CD4-positive, alpha-beta T cell treated with Interleukin-10 for 1 hour (primary cell): Measurements from ENCODE around the gene LONP2.
"Not testable (repeated sequence)": the region's sequence is repeated elsewhere in the genome, so short reads cannot be mapped to it uniquely, and the experiment has no call there.

ENCODE experiments used
- DNase-seq: peaks from one replicate; pipeline ENCODE4 v3.0.0-alpha.2; 2020

The LONP2 gene

DNA sequence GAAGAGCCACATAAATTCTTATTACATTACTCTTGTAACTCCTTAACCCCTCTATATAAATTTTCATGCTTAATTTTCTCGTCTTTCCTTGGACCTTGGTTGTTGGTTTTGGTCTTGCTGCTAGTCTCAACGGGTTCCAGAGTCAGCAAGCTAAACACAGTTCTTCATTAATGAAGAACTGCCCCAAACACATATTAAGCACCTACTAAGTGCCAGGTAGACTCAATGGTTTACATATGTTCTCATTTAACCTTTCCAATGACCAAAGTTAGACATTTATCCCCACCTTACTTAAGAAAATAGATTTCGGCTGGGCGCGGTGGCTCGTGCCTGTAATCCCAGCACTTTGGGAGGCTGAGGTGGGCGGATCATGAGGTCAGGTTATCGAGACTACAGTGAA is 126.1 kb downstream of the LONP2 start:
- DNase-seq = no peak

GRCh38 chr16:48370668-48371392 is 126.7 kb downstream of the LONP2 start:
- DNase-seq = not testable (repeated sequence)

DNA sequence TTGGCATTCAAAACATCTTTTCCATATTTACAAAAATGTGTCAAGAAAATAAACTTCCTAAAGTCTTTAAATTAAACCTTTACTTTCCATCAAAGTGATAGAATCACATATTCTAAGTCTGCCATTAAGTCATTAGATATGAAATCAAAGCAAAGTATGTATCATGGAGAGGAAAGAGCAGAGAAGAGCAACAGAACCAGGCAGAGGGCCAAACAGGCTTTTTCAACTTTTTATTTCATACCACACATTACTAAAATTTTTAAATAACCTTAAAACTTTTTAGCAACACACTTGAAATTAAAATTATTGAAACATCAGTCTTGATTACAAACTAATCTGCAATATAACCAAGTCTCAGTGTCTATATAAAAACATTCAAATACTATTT is 127.3 kb downstream of the LONP2 start:
- DNase-seq = no peak

- DNase-seq = no peak
Observed at GRCh38 chr16:48372744-48373143, 128.6 kb downstream of the LONP2 start.

- no peak for DNase-seq
Observed at GRCh38 chr16:48373258-48374029, 129.3 kb downstream of the LONP2 start.

DNA sequence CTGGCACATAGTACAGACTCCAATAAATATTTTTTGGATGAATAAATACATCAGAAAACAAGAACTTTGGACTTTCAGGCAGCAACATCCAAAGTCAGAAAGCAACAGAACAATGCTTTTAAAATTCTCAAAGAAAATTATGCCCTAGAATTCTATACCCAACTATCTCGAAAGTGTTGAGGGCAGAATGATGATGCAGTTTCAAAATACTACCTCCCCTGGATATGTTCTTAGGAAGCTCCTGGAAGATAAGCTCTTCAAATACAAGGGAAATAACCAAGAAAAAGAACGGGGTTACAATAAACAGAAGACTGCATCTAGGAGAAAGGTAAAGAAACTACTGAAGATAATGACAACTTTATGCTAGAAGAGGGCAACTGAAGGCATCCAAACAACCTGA is 130.2 kb downstream of the LONP2 start:
- DNase-seq = no peak

- DNase-seq = not testable (repeated sequence)
Observed at GRCh38 chr16:48377301-48377700, 133.2 kb downstream of the LONP2 start.

- DNase-seq = no peak
Observed at GRCh38 chr16:48378276-48378675, 134.2 kb downstream of the LONP2 start.

DNA sequence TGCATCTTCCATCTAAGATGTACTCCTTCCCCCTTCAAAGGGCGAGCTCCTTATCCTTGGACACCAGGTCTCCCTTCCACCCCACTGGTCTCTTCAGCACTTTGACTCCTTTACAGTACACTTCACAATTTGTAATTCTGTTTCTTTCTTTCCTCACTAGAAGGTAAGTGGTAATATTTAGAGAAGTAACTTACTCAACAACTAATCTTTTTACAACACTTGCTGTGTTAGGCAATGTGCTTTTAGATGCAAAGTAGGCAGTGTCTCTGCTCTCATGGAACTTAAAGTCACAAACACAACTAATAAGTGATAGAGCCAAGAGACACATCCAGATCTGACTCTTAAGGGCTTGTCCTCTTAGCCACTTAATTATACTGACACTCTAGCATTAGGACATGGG is 134.7 kb downstream of the LONP2 start:
- no peak for DNase-seq

- no peak for DNase-seq
Observed at GRCh38 chr16:48381201-48381600, 137.1 kb downstream of the LONP2 start.

GRCh38 chr16:48382131-48382530 is 138.0 kb downstream of the LONP2 start:
- no peak for DNase-seq

DNA sequence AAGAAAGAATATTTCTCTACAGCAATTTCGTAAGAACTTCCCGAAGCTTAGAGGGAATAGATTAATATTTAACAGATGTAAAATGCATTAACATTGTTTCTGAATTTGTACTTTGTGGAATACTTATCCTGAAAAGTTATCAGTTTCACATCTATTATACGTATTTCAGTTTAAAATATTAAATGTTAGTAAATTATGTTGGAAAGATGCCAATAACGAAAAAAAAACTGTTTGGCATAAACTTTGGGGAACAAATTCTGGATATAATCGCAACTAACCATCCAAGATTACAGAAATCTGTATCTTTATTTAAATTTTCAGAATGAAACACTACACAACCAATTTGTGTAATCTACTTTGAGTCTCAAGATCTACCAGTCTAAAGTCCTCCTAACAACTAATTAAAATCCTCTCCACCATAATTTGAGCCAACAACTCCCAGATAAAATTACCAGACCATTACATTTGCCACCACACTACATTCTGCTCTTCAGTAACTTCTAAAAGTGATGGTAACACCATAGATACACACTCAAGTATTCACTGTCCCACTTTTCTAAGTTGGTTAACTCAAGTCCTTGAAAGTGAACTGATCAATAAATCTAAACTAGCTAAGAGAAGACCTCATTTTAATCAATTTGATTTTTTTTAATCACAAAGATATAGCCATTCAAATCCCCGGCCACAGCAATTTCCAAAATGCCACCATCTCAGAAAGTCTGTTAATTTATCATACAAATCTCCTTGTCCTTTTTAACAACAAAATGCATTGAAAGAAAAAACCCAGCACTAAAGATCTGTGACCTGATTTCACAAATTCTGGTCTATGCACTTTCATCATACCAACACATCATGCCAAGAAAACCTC is 139.1 kb downstream of the LONP2 start:
- DNase-seq = no peak

- peak; percentile 6 for DNase-seq
Observed at GRCh38 chr16:48383877-48384519, 139.9 kb downstream of the LONP2 start.

DNA sequence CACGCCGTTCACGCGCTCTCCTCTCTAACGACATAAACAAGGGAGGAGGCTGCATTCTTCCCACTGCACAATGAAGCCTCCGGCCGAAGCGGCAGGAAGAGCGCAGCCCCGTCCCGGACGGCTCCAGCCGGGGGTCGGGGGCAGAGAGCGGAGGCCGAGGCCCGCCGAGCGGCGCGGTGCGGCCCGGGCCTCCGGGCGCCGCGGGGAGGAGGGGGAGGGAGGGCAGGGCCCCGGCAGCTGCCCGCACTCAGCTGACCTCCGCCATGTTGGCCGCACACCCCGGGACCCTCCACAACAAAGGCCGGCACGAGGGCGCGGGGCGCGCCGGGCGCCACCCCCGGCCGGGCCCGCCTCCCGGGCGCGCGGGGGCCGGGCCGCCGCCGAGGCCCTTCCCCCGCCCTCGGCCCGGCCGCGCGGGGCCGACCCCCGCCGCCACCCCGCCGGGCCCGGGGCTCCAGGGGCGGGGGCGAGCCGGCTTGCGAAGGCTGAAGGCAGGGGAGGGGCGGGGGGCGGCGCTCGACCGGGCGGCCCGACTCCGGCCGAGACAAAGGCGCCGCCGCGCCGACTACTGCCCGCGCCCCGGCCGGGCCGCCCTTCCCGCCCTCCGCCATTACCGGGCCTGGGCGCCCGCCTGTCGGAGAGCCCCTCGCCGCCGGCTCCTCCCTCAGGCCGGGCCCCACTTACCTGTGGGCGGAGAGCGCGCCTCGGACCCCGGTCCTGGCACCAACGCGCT is 140.6 kb downstream of the LONP2 start:
- DNase-seq = peak; percentile 51

DNA sequence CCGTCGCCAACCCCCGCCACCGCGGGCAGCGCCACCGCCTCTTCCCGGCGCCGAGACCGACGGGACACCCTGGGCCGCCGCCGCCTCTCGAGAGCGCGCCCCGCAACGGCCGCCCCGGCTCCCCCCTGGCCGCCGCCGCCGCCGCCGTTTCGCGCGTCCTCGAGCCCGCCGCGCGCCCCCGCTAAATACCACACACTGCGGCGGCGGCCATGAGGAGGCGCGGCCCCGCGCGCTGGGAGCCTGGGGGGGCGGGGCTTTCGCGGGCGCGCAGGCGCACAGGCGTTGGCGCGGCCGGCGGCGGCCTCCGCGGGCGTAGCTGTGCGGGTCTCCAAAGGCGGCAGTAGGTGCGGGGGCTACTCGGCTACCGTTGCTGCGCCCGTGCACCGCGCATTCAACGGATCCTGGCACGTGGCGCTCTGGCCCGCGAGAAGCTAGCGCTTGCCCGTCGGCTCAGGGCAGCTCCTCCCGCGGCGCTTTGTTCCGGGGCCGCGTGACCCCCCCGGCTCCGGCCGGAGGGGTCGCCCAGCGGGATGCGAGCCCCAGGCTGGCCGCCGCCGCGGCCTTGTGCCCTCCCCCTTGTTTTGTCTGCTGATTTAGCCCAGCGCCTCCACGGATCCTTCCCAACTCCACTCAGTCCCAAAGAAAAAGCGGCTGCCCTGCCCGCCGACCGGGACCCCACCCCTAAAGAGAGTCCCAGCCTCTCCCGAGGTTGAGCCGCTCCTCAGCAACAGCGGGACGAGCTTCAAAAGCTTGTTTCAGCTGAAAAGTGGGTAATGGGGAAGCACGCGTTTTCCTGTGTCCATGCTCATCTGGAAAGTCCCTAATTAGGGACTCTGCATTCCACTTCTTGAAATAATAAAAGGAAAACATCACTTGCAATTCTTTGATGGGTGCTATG is 141.4 kb downstream of the LONP2 start, which contains the start of gene SIAH1:
SIAH1 (minus strand) TSS at position 161 of the 898 bp plus-strand sequence. CDS start 22,985 bp downstream, outside the sequence.
- DNase-seq = peak; percentile 90

DNA sequence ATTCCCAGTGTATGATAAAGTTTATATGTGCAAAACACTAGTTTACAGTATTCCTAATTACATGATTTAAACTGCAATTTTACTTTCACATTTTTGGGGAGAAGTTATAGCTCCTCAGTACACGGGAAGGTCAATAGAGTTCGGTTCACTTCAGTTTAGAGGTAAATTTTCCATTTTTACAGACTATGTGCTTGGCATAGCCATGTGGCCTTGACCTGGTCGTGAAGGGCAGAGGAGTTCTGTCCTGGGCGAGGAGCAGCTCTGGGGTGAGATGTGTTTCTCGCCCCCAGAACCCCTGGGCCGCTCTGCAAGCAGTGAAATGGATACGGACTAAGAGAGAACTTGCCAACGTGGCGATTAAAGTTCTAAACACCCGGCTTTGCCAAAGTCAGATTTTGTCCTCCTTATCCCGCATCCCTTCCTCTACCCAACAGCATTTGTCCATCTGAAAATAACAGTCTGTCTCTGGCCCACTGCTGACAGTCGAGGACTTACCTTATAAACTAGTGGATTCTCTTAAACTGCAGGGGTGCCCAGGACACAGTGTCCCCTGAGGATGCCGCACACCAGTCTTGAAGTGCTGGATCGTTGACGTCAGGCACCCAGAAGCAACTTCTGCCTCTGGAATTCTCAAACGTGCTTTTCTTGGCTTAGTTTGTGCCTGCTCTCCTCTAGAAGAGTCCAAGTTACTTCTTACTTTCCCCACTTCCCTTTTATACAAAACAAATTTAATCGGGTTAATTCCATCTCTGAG is 142.6 kb downstream of the LONP2 start:
- no peak for DNase-seq

- DNase-seq = no peak
Observed at GRCh38 chr16:48392407-48392806, 148.3 kb downstream of the LONP2 start.

GRCh38 chr16:48393485-48394354 is 149.6 kb downstream of the LONP2 start:
- no peak for DNase-seq

- no peak for DNase-seq
Observed at GRCh38 chr16:48394355-48394703, 150.2 kb downstream of the LONP2 start.
